Stimulated activated CD4-positive, alpha-beta T cell treated with anti-CD3 and anti-CD28 coated beads, TNF-alpha, amount 100 ng/mL, for 4 hours (primary cell): Measurements from ENCODE around the gene GLIPR2.
"Not testable (repeated sequence)": the region's sequence is repeated elsewhere in the genome, so short reads cannot be mapped to it uniquely, and the experiment has no call there.

Experiments
- DNase-seq, 3 experiments: peaks; one replicate each; pipeline ENCODE4 v3.0.0-alpha.2; 2020; ENCODE audit warnings: low read depth in 3 of 3

The GLIPR2 gene

GRCh38 chr9:36121971-36122370 lies 14.6 kb upstream of the GLIPR2 start:
- no peak for DNase-seq

GRCh38 chr9:36123515-36123914 lies 13.0 kb upstream of the GLIPR2 start:
- no peak for DNase-seq

GRCh38 chr9:36125062-36125855 lies 11.3 kb upstream of the GLIPR2 start:
- no peak for DNase-seq

- DNase-seq = no peak
Measured at GRCh38 chr9:36126016-36126730, 10.4 kb upstream of the GLIPR2 start.

- no peak for DNase-seq
Measured at GRCh38 chr9:36127652-36128244, 8.8 kb upstream of the GLIPR2 start.

GRCh38 chr9:36128349-36128748 lies 8.2 kb upstream of the GLIPR2 start:
- DNase-seq = no peak

- no peak for DNase-seq
Measured at GRCh38 chr9:36129139-36129538, 7.4 kb upstream of the GLIPR2 start.

- DNase-seq = not testable (repeated sequence)
Measured at GRCh38 chr9:36131666-36132065, 4.9 kb upstream of the GLIPR2 start.

- DNase-seq = no peak
Measured at GRCh38 chr9:36132086-36132485, 4.4 kb upstream of the GLIPR2 start.

GRCh38 chr9:36134761-36135505 lies 1.6 kb upstream of the GLIPR2 start:
- no peak for DNase-seq

GRCh38 chr9:36135741-36136271 lies 727 bp upstream of the GLIPR2 start:
- no peak for DNase-seq

GRCh38 chr9:36136894-36137391 lies 410 bp downstream of the GLIPR2 start:
- no peak for DNase-seq

GRCh38 chr9:36137392-36138004 lies 965 bp downstream of the GLIPR2 start:
- DNase-seq = no peak

- DNase-seq = no peak
Measured at GRCh38 chr9:36138496-36138895, 2.0 kb downstream of the GLIPR2 start.

GRCh38 chr9:36138901-36139300 lies 2.4 kb downstream of the GLIPR2 start:
- DNase-seq = no peak

- DNase-seq = no peak
Measured at GRCh38 chr9:36140086-36141084, 3.9 kb downstream of the GLIPR2 start.

- DNase-seq = no peak
Measured at GRCh38 chr9:36141288-36141687, 4.8 kb downstream of the GLIPR2 start.

GRCh38 chr9:36141761-36142160 lies 5.2 kb downstream of the GLIPR2 start:
- DNase-seq = no peak

GRCh38 chr9:36142510-36143244 lies 6.1 kb downstream of the GLIPR2 start:
- DNase-seq = no peak
